A549 treated with AZD9567 at 1 μM for 4 hours (cell line): Measurements from ENCODE around the gene CCDC74B. TPM values are rescaled to one million over a fixed set of nuclear protein-coding genes. Genes with fewer than 3 reads are reported as not detected.

Source experiments
- total RNA-seq: library from RNA; stranded (reverse); fragments of 200-300 nt; extraction: Qiagen RNA extraction; gene quantifications from 5 replicates; pipeline ENCODE4 v1.2.3, GENCODE V29; 2022; ENCODE audit not compliant: insufficient read depth

CCDC74B gene
- total RNA-seq: 5.4 to 7.1 TPM (median 6.3 TPM) in 5 replicates

DNA sequence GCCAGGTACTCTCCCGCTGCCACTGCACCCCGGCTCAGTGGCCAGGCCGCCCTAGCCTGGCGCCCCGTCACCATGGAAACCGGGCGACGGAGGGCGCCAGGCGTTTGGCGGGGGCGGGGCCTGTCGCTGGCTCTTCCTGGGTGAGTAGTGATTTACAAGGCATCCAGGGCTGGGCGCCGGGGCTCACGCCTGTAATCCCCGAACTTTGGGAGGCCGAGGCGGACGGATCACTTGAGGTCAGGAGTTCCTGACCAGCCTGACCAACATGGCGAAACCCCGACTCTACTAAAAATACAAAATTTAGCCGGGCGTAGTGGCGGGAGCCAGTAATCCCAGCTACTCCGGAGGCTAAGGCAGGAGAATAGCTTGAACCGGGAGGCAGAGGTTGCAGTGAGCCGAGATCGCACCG is at the start of gene CCDC74B:
TSS of gene CCDC74B (minus strand) at position 107 of the 409 bp plus-strand sequence. CDS start 116 bp downstream, outside the sequence.

DNA sequence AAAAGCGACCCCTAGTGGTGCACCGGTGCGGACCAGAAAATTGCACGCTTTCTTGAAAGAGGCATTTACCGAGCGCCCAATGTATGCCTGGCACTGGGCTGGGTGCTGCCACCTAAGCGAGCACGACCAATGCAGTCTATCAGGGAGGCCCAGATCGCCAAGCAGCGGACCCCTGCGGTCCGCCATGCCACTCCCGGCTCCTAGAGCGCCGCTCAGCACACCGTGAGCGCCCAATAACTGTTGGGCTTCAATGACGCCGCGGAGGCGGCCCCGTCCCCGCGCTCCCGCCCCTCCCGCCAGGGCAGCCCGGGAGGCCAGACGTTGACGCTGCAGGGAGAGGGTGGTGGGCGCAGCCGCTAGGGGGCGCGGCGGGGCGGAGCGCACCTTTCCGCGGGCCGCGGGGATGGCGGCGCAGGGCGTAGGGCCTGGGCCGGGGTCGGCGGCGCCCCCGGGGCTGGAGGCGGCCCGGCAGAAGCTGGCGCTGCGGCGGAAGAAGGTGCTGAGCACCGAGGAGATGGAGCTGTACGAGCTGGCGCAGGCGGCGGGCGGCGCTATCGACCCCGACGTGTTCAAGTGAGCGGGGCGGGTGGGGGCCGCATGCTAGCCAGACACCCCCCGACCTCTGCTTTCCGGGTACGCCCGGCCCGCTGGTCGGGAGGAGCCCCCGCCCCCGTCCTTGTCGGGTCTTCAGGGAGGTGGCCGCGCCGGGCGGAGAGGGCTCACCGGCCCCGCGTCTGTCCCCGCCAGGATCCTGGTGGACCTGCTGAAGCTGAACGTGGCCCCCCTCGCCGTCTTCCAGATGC is 37.2 kb upstream of the CCDC74B start, which contains the start of gene MZT2B:
TSS of gene MZT2B (plus strand) at position 383 of the 803 bp plus-strand sequence. CDS start at position 404, 21 bp downstream.

DNA sequence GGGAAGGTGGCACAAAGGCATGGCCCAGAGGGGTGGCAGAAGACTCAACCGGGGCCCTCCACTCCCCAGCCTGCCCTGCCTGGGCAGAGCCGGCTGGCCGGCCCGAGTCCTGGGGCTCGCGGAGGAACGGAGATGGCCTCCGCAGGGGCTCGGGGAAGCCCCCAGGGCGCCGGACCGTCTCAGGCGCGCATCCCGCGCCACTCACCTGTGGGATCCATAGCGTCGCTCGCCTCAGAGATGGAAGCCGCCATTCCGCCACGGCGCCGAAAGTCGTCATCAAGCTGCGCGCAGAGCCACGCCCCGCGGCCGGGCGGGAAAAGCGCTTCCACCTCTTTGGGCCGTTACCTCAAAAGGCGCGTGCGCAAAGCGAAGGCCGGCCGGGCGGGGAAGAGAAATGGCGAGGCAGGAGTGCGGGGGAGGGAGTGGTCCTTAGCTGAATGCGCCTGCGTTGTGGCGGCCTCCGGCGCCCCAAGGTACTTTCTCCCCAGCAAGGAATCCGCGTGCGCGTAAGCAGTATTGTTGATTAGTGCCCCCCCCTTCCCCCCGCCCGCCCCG is 36.5 kb upstream of the CCDC74B start, which contains the start of gene SMPD4:
TSS of gene SMPD4 (minus strand) at position 278 of the 555 bp plus-strand sequence. CDS start 5,010 bp downstream, outside the sequence.

DNA sequence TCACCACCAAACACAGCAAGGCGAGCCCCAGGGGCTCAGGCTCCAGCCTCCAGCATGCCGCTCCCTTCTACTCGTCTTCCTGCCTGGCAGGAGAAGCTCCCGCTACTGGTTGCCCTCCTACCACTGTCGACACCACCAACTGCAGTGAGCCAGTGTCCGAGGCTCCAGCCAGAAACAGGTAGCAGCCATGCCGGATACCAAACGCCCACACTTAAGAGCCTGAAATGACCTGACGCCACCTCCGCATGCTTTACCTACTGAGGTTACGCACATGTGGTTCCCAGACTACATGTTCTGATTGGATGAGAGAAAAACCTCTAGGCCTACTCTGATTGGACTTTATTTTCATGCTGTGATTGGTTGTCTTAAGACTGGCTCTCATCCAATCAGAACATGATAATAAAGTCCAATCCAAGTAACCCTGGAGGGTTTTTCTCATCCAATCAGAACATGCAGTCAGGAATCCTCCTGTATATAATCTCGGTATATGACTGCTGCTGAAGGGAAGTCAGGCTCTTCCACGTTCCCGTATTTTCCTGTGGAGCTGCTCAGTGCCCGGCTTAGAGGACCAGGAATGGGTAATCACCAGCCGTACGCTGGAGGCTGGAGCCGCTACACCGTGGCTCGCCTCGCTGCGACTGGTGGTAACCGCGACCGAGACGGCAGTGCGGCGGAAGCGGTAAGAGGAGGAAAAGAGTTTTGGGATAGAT is 15.6 kb downstream of the CCDC74B start, which contains the start of gene POTEF:
TSS of gene POTEF (minus strand) at position 103 of the 710 bp plus-strand sequence. CDS start 8,707 bp downstream, outside the sequence.

Other genes with a start within 250 kb of the CCDC74B start
- gene RAB6C, start 165.4 kb downstream of the CCDC74B start, total RNA-seq: not detected in 5 replicates
- gene POTEF, start 15.9 kb downstream of the CCDC74B start, total RNA-seq: 0.02 TPM in 1 of 5 replicates, not detected in the others
- 75.1 to 81.1 TPM (median 78.8 TPM) in 5 replicates for gene SMPD4, start 36.5 kb upstream of the CCDC74B start, total RNA-seq
- 201 to 465 TPM (median 420 TPM) in 5 replicates for gene MZT2B, start 37.1 kb upstream of the CCDC74B start, total RNA-seq
- 2.0 to 2.9 TPM (median 2.9 TPM) in 4 of 5 replicates, not detected in the other for gene TUBA3E, start 53.3 kb upstream of the CCDC74B start, total RNA-seq
- gene IMP4, start 197.8 kb upstream of the CCDC74B start, total RNA-seq: 163 to 189 TPM (median 184 TPM) in 5 replicates
- 29.0 to 31.1 TPM (median 30.7 TPM) in 5 replicates for gene PTPN18, start 210.9 kb upstream of the CCDC74B start, total RNA-seq